CD4-positive, alpha-beta T cell (primary cell): Measurements from ENCODE around the gene SYPL2. TPM values are rescaled to one million over a fixed set of nuclear protein-coding genes. Genes with fewer than 3 reads are reported as not detected.

Experiments used
- ATAC-seq: fragments of 200-7000 bp; cut with Tn5 transposase; one replicate; pipeline ENCODE4 v1.10.0; 2022; ENCODE audit warnings: mild to moderate bottlenecking; ENCODE audit not compliant: poor library complexity
- CTCF ChIA-PET: fragments of 350-600 bp; sonication (Branson Sonifier 250); formaldehyde crosslinking; loops from one replicate; lab custom pipeline; 2021; ENCODE audit warnings: antibody characterized with exemption, inconsistent platforms; lab: Charles Lee
- POLR2A ChIA-PET: fragments of 350-600 bp; sonication (Branson Sonifier 250); formaldehyde crosslinking; loops from one replicate; lab custom pipeline; 2021; ENCODE audit warnings: antibody characterized with exemption, inconsistent platforms; lab: Charles Lee
- DNase-seq, 14 experiments: peaks; one replicate each; pipeline ENCODE4 v3.0.0-alpha.2; 2013 to 2020; ENCODE audit warnings: mixed read lengths in 2 of 14
- H3K27ac ChIP-seq, 2 donors: one replicate each; pipeline versions ENCODE4 v1.5.1 to v1.7.0; 2013; ENCODE audit warnings: low read length in 2 of 2, low read depth in 1 of 2, mild to moderate bottlenecking in 1 of 2
- H3K27me3 ChIP-seq, 2 experiments: 1 replicate in 1 of 2; 2 replicates in 1 of 2; pipeline versions ENCODE4 v1.6.1 to v1.7.0; 2013; ENCODE audit warnings: low read length in 2 of 2, control low read depth in 1 of 2, mild to moderate bottlenecking in 1 of 2, moderate library complexity in 1 of 2; ENCODE audit not compliant: insufficient read depth in 2 of 2, control insufficient read depth in 1 of 2
- H3K36me3 ChIP-seq: one replicate; pipeline ENCODE4 v1.6.1; 2013; ENCODE audit warnings: low read length, control low read depth; ENCODE audit not compliant: insufficient read depth
- H3K4me1 ChIP-seq: one replicate; pipeline ENCODE4 v1.6.1; 2013; ENCODE audit warnings: low read length, control low read depth; ENCODE audit not compliant: insufficient read depth
- H3K4me3 ChIP-seq: one replicate; pipeline ENCODE4 v1.5.1; 2013; ENCODE audit warnings: mild to moderate bottlenecking, low read length, moderate library complexity
- H3K9me3 ChIP-seq, 2 experiments: 1 replicate in 1 of 2; 2 replicates in 1 of 2; pipeline versions ENCODE4 v1.6.1 to v1.7.0; 2013; ENCODE audit warnings: low read length in 2 of 2, mild to moderate bottlenecking in 2 of 2, control low read depth in 1 of 2, moderate library complexity in 1 of 2; ENCODE audit not compliant: control insufficient read depth in 1 of 2, insufficient read depth in 1 of 2
- H3K27ac Mint-ChIP-seq: one replicate; pipeline ENCODE4 v1.8.0; 2020; ENCODE audit warnings: mixed read lengths
- H3K27me3 Mint-ChIP-seq: one replicate; pipeline ENCODE4 v1.8.0; 2021; ENCODE audit warnings: mixed read lengths
- H3K36me3 Mint-ChIP-seq: one replicate; pipeline ENCODE4 v1.8.0; 2021; ENCODE audit warnings: low read depth, mixed read lengths
- H3K4me1 Mint-ChIP-seq: one replicate; pipeline ENCODE4 v1.8.0; 2021; ENCODE audit warnings: low read depth, mixed read lengths
- H3K4me3 Mint-ChIP-seq: one replicate; pipeline ENCODE4 v1.8.0; 2020; ENCODE audit warnings: mild to moderate bottlenecking, mixed read lengths
- H3K9me3 Mint-ChIP-seq: one replicate; pipeline ENCODE4 v1.8.0; 2020; ENCODE audit warnings: mixed read lengths
- CTCF ChIP-seq: fragments of 200-600 bp; IDR thresholded peaks from one replicate; pipeline ENCODE4 v1.8.0; 2022; ENCODE audit warnings: antibody characterized with exemption, mild to moderate bottlenecking
- intact Hi-C, 2 experiments: fragments of 100-400 bp; cut with DNase I in 1 of 2; cut with micrococcal nuclease in 1 of 2; formaldehyde crosslinking; loops; one replicate each; pipeline versions ENCODE4 v1.15.1 to v1.9.0; 2023 to 2025; cut with DNase I, micrococcal nuclease
- total RNA-seq, 174 experiments: library from RNA in 2 of 174; stranded (reverse) in 2 of 174; gene quantifications; one replicate each; pipeline ENCODE4 v1.2.3 and lab custom pipeline; 2021 to 2026

SYPL2 gene
- total RNA-seq, 2 experiments from 2014 or later, result not detected

- peaks cover 0 to 7% of the 10 kb centered on the region in 2 experiments for H3K9me3 ChIP-seq
- Mint-ChIP-seq H3K4me1 (no peaks in the 10 kb centered on the region), H3K9me3 (no peaks in the 10 kb centered on the region), H3K27me3 (peaks cover 11% of the 10 kb centered on the region), H3K4me3 (no peak overlapping the region), H3K36me3 (no peaks in the 10 kb centered on the region), H3K27ac (no peak overlapping the region)
- ATAC-seq (no peak), DNase-seq (no peak)
- CTCF ChIA-PET, result no interaction called here
- no peak overlapping the region for H3K27ac ChIP-seq
- no peak overlapping the region for H3K4me3 ChIP-seq
- H3K36me3 ChIP-seq, result no peaks in the 10 kb centered on the region
- intact Hi-C loops, result no loop called here
- POLR2A ChIA-PET, result no interaction called here
- no peaks in the 10 kb centered on the region for H3K4me1 ChIP-seq
- H3K27me3 ChIP-seq, result no peaks in the 10 kb centered on the region
- TF ChIP-seq CTCF, result no peak
Measured at GRCh38 chr1:109433322-109433721, 33.0 kb upstream of the SYPL2 start.

DNA sequence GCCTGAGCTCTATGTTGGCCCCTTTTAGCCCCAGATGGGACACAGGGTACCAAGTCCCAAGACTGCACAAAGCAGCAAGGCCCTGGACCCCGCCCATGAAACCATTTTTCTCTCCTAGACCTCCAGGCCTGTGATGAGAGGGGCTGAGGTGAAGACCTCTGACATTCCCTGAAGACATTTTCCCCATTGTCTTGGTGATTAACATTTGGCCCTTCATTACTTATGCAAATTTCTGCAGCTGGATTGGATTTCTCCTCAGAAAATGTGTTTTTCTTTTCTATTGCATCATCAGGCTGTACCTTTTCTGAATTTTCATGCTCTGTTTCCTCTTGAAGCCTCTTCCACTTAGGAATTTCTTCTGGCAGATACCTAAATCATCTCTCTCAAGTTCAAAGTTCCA is 31.9 kb upstream of the SYPL2 start:
- POLR2A ChIA-PET, result no interaction called here
- Histone ChIP-seq H3K4me1 (no peaks in the 10 kb centered on the region), H3K27me3 (no peaks in the 10 kb centered on the region), H3K36me3 (no peaks in the 10 kb centered on the region), H3K4me3 (no peak overlapping the region), H3K9me3 (peaks cover 0 to 7% of the 10 kb centered on the region in 2 experiments), H3K27ac (no peak overlapping the region)
- H3K9me3 Mint-ChIP-seq, result no peaks in the 10 kb centered on the region
- H3K36me3 Mint-ChIP-seq, result no peaks in the 10 kb centered on the region
- intact Hi-C loops, result no loop called here
- H3K4me1 Mint-ChIP-seq, result no peaks in the 10 kb centered on the region
- no peak overlapping the region for H3K27ac Mint-ChIP-seq
- peaks cover 11% of the 10 kb centered on the region for H3K27me3 Mint-ChIP-seq
- no peak for TF ChIP-seq CTCF
- no peak overlapping the region for H3K4me3 Mint-ChIP-seq
- no peak for ATAC-seq
- CTCF ChIA-PET, result no interaction called here
- DNase-seq, result no peak

GRCh38 chr1:109438798-109439297 is 27.5 kb upstream of the SYPL2 start:
- peaks cover 5 to 14% of the 10 kb centered on the region in 2 experiments for H3K27me3 ChIP-seq
- ChIA-PET POLR2A (no interaction called here), CTCF (no interaction called here)
- no peak for DNase-seq
- H3K4me1 Mint-ChIP-seq, result no peaks in the 10 kb centered on the region
- H3K27ac ChIP-seq, result no peak overlapping the region
- no peaks in the 10 kb centered on the region for H3K4me1 ChIP-seq
- peaks cover 0 to 7% of the 10 kb centered on the region in 2 experiments for H3K9me3 ChIP-seq
- no peak overlapping the region for H3K4me3 Mint-ChIP-seq
- peaks cover 11% of the 10 kb centered on the region for H3K27me3 Mint-ChIP-seq
- ATAC-seq, result no peak
- H3K4me3 ChIP-seq, result no peak overlapping the region
- H3K36me3 Mint-ChIP-seq, result no peaks in the 10 kb centered on the region
- H3K36me3 ChIP-seq, result no peaks in the 10 kb centered on the region
- H3K27ac Mint-ChIP-seq, result no peak overlapping the region
- intact Hi-C loops, result no loop called here
- no peak for TF ChIP-seq CTCF
- no peaks in the 10 kb centered on the region for H3K9me3 Mint-ChIP-seq
